Neutrophil (primary cell): ENCODE data around the gene CHAC1.
A peak's percentile ranks its signal among the peaks of the same experiment; 100 is the strongest.

Experiments
- H3K27ac ChIP-seq: fragments of 200-600 bp; sonication (generic); 2 replicates; pipeline ENCODE4 v1.5.1; 2016; ENCODE audit warnings: mild to moderate bottlenecking, moderate library complexity
- H3K27me3 ChIP-seq: fragments of 200-600 bp; sonication (generic); 2 replicates; pipeline ENCODE4 v1.6.0; 2016; ENCODE audit warnings: mild to moderate bottlenecking
- H3K36me3 ChIP-seq: fragments of 200-600 bp; sonication (generic); 2 replicates; pipeline ENCODE4 v1.5.1; 2017
- H3K4me1 ChIP-seq, 2 experiments: fragments of 200-600 bp in 1 of 2; sonication (generic) in 1 of 2; 1 replicate in 1 of 2; 2 replicates in 1 of 2; pipeline versions ENCODE4 v1.5.1 to v1.6.1; 2013 to 2016; ENCODE audit warnings: low read depth in 1 of 2, low read length in 1 of 2, mild to moderate bottlenecking in 1 of 2, moderate library complexity in 1 of 2; ENCODE audit not compliant: control insufficient read depth in 1 of 2, insufficient read depth in 1 of 2
- H3K4me3 ChIP-seq, 2 experiments: fragments of 200-600 bp in 1 of 2; sonication (generic) in 1 of 2; 1 replicate in 1 of 2; 2 replicates in 1 of 2; pipeline ENCODE4 v1.5.1; 2013 to 2016; ENCODE audit warnings: low read depth in 1 of 2, low read length in 1 of 2, mild to moderate bottlenecking in 1 of 2, moderate library complexity in 1 of 2
- H3K9me3 ChIP-seq: fragments of 200-600 bp; sonication (generic); 2 replicates; pipeline ENCODE4 v1.5.1; 2016
- CTCF ChIP-seq: fragments of 200-600 bp; sonication (generic); IDR thresholded peaks from 2 replicates; pipeline ENCODE4 v1.5.1; 2016; ENCODE audit warnings: antibody characterized with exemption

CHAC1 gene

GRCh38 chr15:40941528-40942336 is 11.5 kb upstream of the CHAC1 start:
- no peaks in the 10 kb centered on the region for H3K9me3 ChIP-seq

DNA sequence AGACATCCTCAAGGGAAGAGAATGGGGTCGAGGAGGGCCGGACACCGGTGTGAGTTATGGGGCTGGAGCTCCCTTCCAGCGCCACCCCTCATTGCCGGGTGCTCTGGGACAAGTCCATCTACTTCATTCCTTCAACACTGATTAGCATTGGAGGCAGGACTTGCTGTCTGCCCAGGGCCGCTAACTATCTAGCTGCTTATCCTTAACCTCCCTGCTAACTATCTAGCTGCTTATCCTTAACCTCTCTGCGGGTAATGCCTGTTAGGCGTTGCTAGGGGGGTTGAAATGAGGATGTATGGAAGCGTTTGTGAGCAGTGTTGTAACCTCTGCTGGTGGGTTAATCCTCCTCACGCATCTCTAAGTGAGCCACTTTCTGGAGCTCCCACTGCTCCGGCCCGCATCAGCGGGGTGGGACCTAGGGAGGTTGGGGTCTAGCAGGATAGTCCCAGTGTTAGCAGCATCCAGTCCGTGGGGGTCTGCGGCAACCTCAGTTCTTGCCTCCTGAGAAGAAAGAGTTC is 10.9 kb upstream of the CHAC1 start:
- TF ChIP-seq CTCF, result no peak
- Histone ChIP-seq H3K27me3 (peaks cover 40% of the 10 kb centered on the region), H3K36me3 (no peaks in the 10 kb centered on the region), H3K27ac (peak overlapping the region; percentile 69), H3K4me1 (peaks cover 26 to 28% of the 10 kb centered on the region in 2 experiments), H3K4me3 (peak overlapping the region; percentile 78 to 86), H3K9me3 (no peaks in the 10 kb centered on the region)

More at GRCh38 chr15:40941528-40942336, 11.5 kb upstream of the CHAC1 start:
- peaks cover 40% of the 10 kb centered on the region for H3K27me3 ChIP-seq
- peak overlapping the region; percentile 69 for H3K27ac ChIP-seq
- TF ChIP-seq CTCF, result peak; percentile 80
- H3K4me3 ChIP-seq, result peak overlapping the region; percentile 78 to 86
- H3K4me1 ChIP-seq, result peaks cover 26 to 28% of the 10 kb centered on the region in 2 experiments
- no peaks in the 10 kb centered on the region for H3K36me3 ChIP-seq

DNA sequence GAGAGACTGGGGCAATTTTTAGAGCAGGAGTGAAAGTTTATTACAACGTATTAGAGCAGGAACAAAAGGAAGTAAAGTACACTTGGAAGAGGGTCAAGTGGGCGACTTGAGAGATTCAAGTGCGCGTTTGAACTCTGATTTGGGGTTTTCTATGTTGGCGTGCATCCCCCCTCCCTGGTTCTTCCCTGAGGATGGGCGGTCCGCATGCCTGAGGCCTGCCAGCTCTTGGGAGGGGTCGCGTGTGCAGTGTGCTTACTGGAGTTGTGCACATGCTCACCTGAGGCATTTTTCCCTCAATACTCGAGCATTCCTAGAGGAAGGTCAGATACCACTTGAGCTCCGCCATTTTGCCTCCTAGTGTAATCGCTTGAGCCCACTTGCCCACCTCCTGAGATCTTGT is 10.4 kb upstream of the CHAC1 start:
- no peak overlapping the region for H3K27ac ChIP-seq

DNA sequence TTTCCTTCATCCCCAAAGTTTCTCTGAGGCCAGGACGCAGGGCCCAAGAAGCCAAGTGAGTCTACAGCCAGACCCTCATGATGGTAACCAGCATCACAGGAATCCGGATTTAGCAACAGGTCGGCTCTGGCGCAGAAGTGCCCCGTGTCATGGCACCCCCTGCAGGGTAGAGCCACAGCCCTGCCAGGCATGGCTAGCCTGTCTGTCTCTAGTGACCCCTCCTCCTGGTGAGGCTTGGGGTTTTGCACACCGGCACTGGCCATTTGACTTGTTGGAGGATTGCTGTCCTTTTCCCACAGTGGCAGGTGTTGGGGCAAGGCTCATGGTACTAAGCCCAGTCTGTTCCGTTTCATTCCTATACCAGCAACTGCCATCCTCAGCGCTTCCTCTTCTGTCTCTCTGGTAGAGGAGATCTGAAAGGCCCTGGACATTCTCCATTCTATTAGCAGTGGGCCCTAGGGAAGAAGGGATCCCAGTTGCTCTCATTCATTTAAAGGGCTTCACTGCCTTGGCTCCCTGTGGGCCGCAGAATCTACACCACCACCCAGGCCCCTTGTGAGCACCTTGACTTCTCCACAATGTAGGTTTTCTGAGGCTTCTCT is 9.4 kb upstream of the CHAC1 start:
- Histone ChIP-seq H3K36me3 (no peaks in the 10 kb centered on the region), H3K27me3 (peaks cover 40% of the 10 kb centered on the region), H3K4me1 (peaks cover 26 to 28% of the 10 kb centered on the region in 2 experiments), H3K27ac (no peak overlapping the region), H3K9me3 (no peaks in the 10 kb centered on the region), H3K4me3 (no peak overlapping the region)
- TF ChIP-seq CTCF, result no peak

More for the DNA sequence above, 10.4 kb upstream of the CHAC1 start:
- H3K4me1 ChIP-seq, result peaks cover 26 to 28% of the 10 kb centered on the region in 2 experiments
- no peaks in the 10 kb centered on the region for H3K36me3 ChIP-seq
- H3K4me3 ChIP-seq, result peak overlapping the region; percentile 78 to 86
- no peaks in the 10 kb centered on the region for H3K9me3 ChIP-seq
- peaks cover 40% of the 10 kb centered on the region for H3K27me3 ChIP-seq
- no peak for TF ChIP-seq CTCF

DNA sequence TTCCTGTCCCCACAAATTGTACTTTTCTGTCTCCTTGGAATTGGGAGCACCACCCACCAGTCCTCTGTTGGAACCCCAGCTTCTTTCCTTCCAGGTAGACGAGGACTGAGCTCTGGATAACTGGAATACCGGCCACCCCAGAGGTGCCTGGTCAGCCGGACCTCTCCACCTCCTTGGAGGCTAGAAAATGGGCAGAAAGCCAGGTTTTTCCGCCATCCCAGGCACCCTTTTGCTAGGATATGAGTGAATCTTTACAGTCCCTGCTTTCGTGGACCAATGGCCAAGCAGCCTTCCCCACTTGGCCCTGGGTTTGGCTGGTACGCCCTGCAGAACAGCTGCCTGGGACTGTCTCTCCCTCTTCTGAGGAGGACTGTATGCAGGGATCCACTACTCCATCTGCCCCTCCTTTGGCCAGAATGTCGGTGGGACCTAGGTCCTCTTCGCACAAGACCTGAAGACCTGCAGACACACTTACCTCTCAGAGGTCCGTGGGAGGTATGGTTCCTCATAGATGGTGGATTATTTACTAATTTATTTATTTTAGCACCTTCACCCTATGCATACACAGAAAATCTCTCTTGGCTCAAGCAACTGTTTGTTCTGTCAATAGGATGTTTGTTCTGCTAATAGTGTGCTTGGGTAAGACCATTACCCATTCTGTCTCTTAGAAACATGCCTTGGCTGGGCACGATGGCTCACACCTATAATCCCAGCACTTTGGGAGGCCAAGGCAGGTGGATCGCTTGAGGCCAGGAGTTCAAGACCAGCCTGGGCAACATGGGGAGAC is 8.6 kb upstream of the CHAC1 start:
- Histone ChIP-seq H3K36me3 (no peaks in the 10 kb centered on the region), H3K27ac (no peak overlapping the region)

More for the DNA sequence above, 8.6 kb upstream of the CHAC1 start:
- Histone ChIP-seq H3K4me1 (peaks cover 26 to 28% of the 10 kb centered on the region in 2 experiments), H3K27me3 (peaks cover 40% of the 10 kb centered on the region), H3K4me3 (no peak overlapping the region), H3K9me3 (no peaks in the 10 kb centered on the region)
- no peak for TF ChIP-seq CTCF
